GM23338 (cell line): Measurements from ENCODE around the gene AMBRA1. TPM values are rescaled to one million over a fixed set of nuclear protein-coding genes. Genes with fewer than 3 reads are reported as not detected.

Experiments used
- ATAC-seq: fragments of 200-7000 bp; cut with Tn5 transposase; 3 replicates; pipeline ENCODE4 v1.9.1; 2020
- DNase-seq: peaks from one replicate; pipeline ENCODE4 v3.0.0-alpha.2; 2015; ENCODE audit warnings: low spot score
- H2AFZ ChIP-seq: fragments of 200-600 bp; sonication (generic); 2 replicates; pipeline ENCODE4 v1.8.0; 2016; ENCODE audit warnings: antibody characterized with exemption, mild to moderate bottlenecking, moderate library complexity
- H3F3A ChIP-seq: fragments of 200-600 bp; sonication (generic); replicated peaks from 2 replicates; pipeline ENCODE4 v1.8.0; 2017; ENCODE audit warnings: antibody characterized with exemption, mixed run types, low read depth
- H3K27ac ChIP-seq: fragments of 200-600 bp; sonication (generic); 2 replicates; pipeline ENCODE4 v1.6.1; 2016; ENCODE audit warnings: low read depth
- H3K27me3 ChIP-seq: fragments of 200-600 bp; sonication (generic); 2 replicates; pipeline ENCODE4 v1.8.0; 2016; ENCODE audit warnings: mild to moderate bottlenecking, mixed run types, moderate library complexity; ENCODE audit not compliant: insufficient read depth
- H3K36me3 ChIP-seq: fragments of 200-600 bp; sonication (generic); 2 replicates; pipeline ENCODE4 v1.8.0; 2016; ENCODE audit warnings: mild to moderate bottlenecking; ENCODE audit not compliant: insufficient read depth
- H3K4me1 ChIP-seq: fragments of 200-600 bp; sonication (generic); 2 replicates; pipeline ENCODE4 v1.8.0; 2016; ENCODE audit warnings: mild to moderate bottlenecking, moderate library complexity; ENCODE audit not compliant: insufficient read depth
- H3K4me2 ChIP-seq: fragments of 200-600 bp; sonication (generic); 2 replicates; pipeline ENCODE4 v1.7.1; 2017; ENCODE audit warnings: mixed run types
- H3K4me3 ChIP-seq: fragments of 200-600 bp; sonication (generic); 2 replicates; pipeline ENCODE4 v1.6.1; 2016; ENCODE audit warnings: mixed run types
- H3K79me2 ChIP-seq: fragments of 200-600 bp; sonication (generic); replicated peaks from 2 replicates; pipeline ENCODE4 v1.8.0; 2017; ENCODE audit warnings: mild to moderate bottlenecking; ENCODE audit not compliant: insufficient read depth
- H3K9me2 ChIP-seq: fragments of 200-600 bp; sonication (generic); 2 replicates; pipeline ENCODE4 v1.8.0; 2017; ENCODE audit not compliant: insufficient read depth
- H4K20me1 ChIP-seq: fragments of 200-600 bp; sonication (generic); replicated peaks from 2 replicates; pipeline ENCODE4 v1.8.0; 2017; ENCODE audit warnings: mild to moderate bottlenecking; ENCODE audit not compliant: insufficient read depth
- H3K27ac Mint-ChIP-seq: 2 replicates; pipeline ENCODE4 v1.8.0; 2020; ENCODE audit warnings: inconsistent platforms, mild to moderate bottlenecking, moderate library complexity, mixed read lengths
- H3K27me3 Mint-ChIP-seq: 3 replicates; pipeline ENCODE4 v1.8.0; 2022; ENCODE audit warnings: low read depth, mild to moderate bottlenecking, moderate library complexity, mixed read lengths, inconsistent platforms; ENCODE audit not compliant: insufficient read depth, poor library complexity
- H3K36me3 Mint-ChIP-seq: 3 replicates; pipeline ENCODE4 v1.8.0; 2021; ENCODE audit warnings: low read depth, mild to moderate bottlenecking, inconsistent platforms, moderate library complexity, mixed read lengths
- H3K4me1 Mint-ChIP-seq: 3 replicates; pipeline ENCODE4 v1.8.0; 2020; ENCODE audit warnings: mild to moderate bottlenecking, inconsistent platforms, mixed read lengths
- H3K4me3 Mint-ChIP-seq: 3 replicates; pipeline ENCODE4 v1.8.0; 2021; ENCODE audit warnings: moderate library complexity, mild to moderate bottlenecking, inconsistent platforms, mixed read lengths
- H3K9me3 Mint-ChIP-seq: 3 replicates; pipeline ENCODE4 v1.8.0; 2020; ENCODE audit warnings: moderate library complexity, mild to moderate bottlenecking, inconsistent platforms, mixed read lengths
- CREB1 ChIP-seq: fragments of 250-450 bp; sonication (Bioruptor Pico); IDR thresholded peaks from 2 replicates; pipeline ENCODE4 v1.5.0; 2020; ENCODE audit warnings: low read depth, mild to moderate bottlenecking, moderate library complexity
- CTCF ChIP-seq, 2 experiments: fragments of 200-600 bp in 1 of 2; sonication (generic) in 1 of 2; conservative IDR thresholded peaks; 2 replicates each; pipeline versions ENCODE4 v1.5.1 to v1.6.1; 2016 to 2017; ENCODE audit warnings: antibody characterized with exemption in 2 of 2, low read depth in 2 of 2, mild to moderate bottlenecking in 2 of 2, moderate library complexity in 1 of 2
- EZH2 ChIP-seq: fragments of 200-600 bp; sonication (generic); IDR thresholded peaks from one replicate; pipeline ENCODE4 v1.8.0; 2017; ENCODE audit warnings: antibody characterized with exemption, mild to moderate bottlenecking, low read depth; ENCODE audit not compliant: unreplicated experiment
- EZH2phosphoT487 ChIP-seq: fragments of 200-600 bp; sonication (generic); IDR thresholded peaks from one replicate; pipeline ENCODE4 v1.8.1; 2018; ENCODE audit warnings: antibody characterized with exemption; ENCODE audit not compliant: unreplicated experiment
- JUNB ChIP-seq: IDR thresholded peaks from one replicate; pipeline ENCODE4 v1.6.1; 2016; ENCODE audit warnings: antibody characterized with exemption; ENCODE audit not compliant: unreplicated experiment
- NANOG ChIP-seq: IDR thresholded peaks from 2 replicates; pipeline ENCODE4 v1.6.1; 2016; ENCODE audit warnings: antibody characterized with exemption, borderline replicate concordance
- POLR2AphosphoS5 ChIP-seq: IDR thresholded peaks from 2 replicates; pipeline ENCODE4 v1.6.1; 2016; ENCODE audit warnings: antibody characterized with exemption, low read depth
- REST ChIP-seq: IDR thresholded peaks from one replicate; pipeline ENCODE4 v1.6.1; 2018; ENCODE audit warnings: antibody characterized with exemption; ENCODE audit not compliant: unreplicated experiment
- STAT1 ChIP-seq: IDR thresholded peaks from one replicate; pipeline ENCODE4 v1.6.1; 2016; ENCODE audit warnings: antibody characterized with exemption; ENCODE audit not compliant: unreplicated experiment
- ZNF114 ChIP-seq: fragments of 250-450 bp; sonication (Bioruptor Pico); IDR thresholded peaks from 2 replicates; pipeline ENCODE4 v1.5.0; 2020; ENCODE audit warnings: mild to moderate bottlenecking, moderate library complexity
- ZNF331 ChIP-seq: fragments of 250-450 bp; sonication (Bioruptor Pico); IDR thresholded peaks from 2 replicates; pipeline ENCODE4 v1.5.0; 2020; ENCODE audit warnings: low read depth, mild to moderate bottlenecking, moderate library complexity
- ZNF462 ChIP-seq: fragments of 250-450 bp; sonication (Bioruptor Pico); IDR thresholded peaks from 2 replicates; pipeline ENCODE4 v1.5.0; 2020; ENCODE audit warnings: mild to moderate bottlenecking, moderate library complexity
- polyA plus RNA-seq: library from polyadenylated mRNA; unstranded; fragments of >200 nt; fragmentation: Nextera tagmentation; extraction: Ambion mirVana; gene quantifications from 2 replicates; pipeline ENCODE4 v1.2.1, GENCODE V29; 2016
- total RNA-seq: library from RNA; depleted of rRNA; stranded (reverse); fragments of >200 nt; shearing (Covaris generic); gene quantifications from 2 replicates; pipeline ENCODE4 v1.2.3, GENCODE V29; 2014

Gene AMBRA1
- total and polyA plus RNA-seq, 2 experiments from 2014 or later, result 8.3 to 34.8 TPM

GRCh38 chr11:46375392-46376101 lies 218.3 kb downstream of the AMBRA1 start:
- H3K4me3 ChIP-seq, result no peak overlapping the region
- H3K27ac ChIP-seq, result no peak overlapping the region
- no peaks in the 10 kb centered on the region; the same call in 1 of the 2 replicates for H3K36me3 ChIP-seq
- H3K4me2 ChIP-seq, result no peak overlapping the region
- ATAC-seq, result no peak
- H3F3A ChIP-seq, result peaks cover 19% of the 10 kb centered on the region
- TF ChIP-seq ZNF462 (CRISPR knock-in tag), result no peak
- no peak for TF ChIP-seq REST
- no peak for TF ChIP-seq CTCF (conservative IDR thresholded peaks at IDR 0.05; ENCODE audit: low read depth in 2 of 2)
- no peak for TF ChIP-seq ZNF331 (CRISPR knock-in tag)
- no peak for TF ChIP-seq STAT1
- TF ChIP-seq EZH2phosphoT487, result no peak
- no peak for TF ChIP-seq JUNB
- no peak for TF ChIP-seq ZNF114 (CRISPR knock-in tag)
- no peak for TF ChIP-seq CREB1
- TF ChIP-seq NANOG, result no peak
- TF ChIP-seq EZH2, result no peak
- no peak for TF ChIP-seq POLR2AphosphoS5
- H3K27me3 Mint-ChIP-seq, result peaks cover 9% of the 10 kb centered on the region
- H3K27ac Mint-ChIP-seq, result no peak overlapping the region
- peaks cover 10% of the 10 kb centered on the region; the same call in 2 of the 3 replicates for H3K4me1 Mint-ChIP-seq
- no peaks in the 10 kb centered on the region for H3K27me3 ChIP-seq
- peaks cover 4% of the 10 kb centered on the region; the same call in 1 of the 2 replicates for H4K20me1 ChIP-seq
- no peaks in the 10 kb centered on the region for H3K9me3 Mint-ChIP-seq
- no peak for DNase-seq
- H3K79me2 ChIP-seq, result no peaks in the 10 kb centered on the region
- H3K9me2 ChIP-seq, result no peaks in the 10 kb centered on the region
- no peak overlapping the region for H2AFZ ChIP-seq
- H3K4me3 Mint-ChIP-seq, result no peak overlapping the region
- peaks cover 35% of the 10 kb centered on the region for H3K36me3 Mint-ChIP-seq
- peaks cover 7% of the 10 kb centered on the region for H3K4me1 ChIP-seq
